AG09319 (cell line): ENCODE measurements around the gene KSR1.
"Not testable (repeated sequence)": the region's sequence is repeated elsewhere in the genome, so short reads cannot be mapped to it uniquely, and the experiment has no call there.

Source experiments
- DNase-seq: peaks from one replicate; pipeline ENCODE4 v3.0.0-alpha.2; 2010; ENCODE audit warnings: low read depth; ENCODE audit errors: extremely low read depth
- CTCF ChIP-seq: IDR thresholded peaks from 2 replicates; pipeline ENCODE4 v1.5.1; 2011; ENCODE audit warnings: low read depth, mild to moderate bottlenecking, inconsistent platforms, low read length, moderate library complexity

Gene KSR1

GRCh38 chr17:27414694-27415093, 41.6 kb upstream of the KSR1 start:
- TF ChIP-seq CTCF, result no peak
- DNase-seq, result no peak

- TF ChIP-seq CTCF, result no peak
- no peak for DNase-seq
Observed at GRCh38 chr17:27415120-27415795, 41.0 kb upstream of the KSR1 start.

GRCh38 chr17:27417596-27418365, 38.5 kb upstream of the KSR1 start:
- no peak for TF ChIP-seq CTCF
- no peak for DNase-seq

DNA sequence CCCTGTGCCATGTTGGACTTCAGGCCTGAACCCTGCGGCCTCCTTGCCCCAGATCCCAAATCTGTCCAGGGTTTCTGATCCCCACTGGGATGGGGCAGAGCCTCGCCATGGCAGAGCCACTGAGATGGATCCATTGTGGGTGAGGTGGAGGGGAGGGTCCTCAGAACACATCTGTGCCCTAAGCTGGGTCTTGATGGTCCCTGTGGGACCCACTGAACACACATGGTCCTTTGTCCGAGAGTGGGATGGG, 38.0 kb upstream of the KSR1 start:
- TF ChIP-seq CTCF, result no peak
- no peak for DNase-seq

- no peak for DNase-seq
- no peak for TF ChIP-seq CTCF
Observed at GRCh38 chr17:27419156-27419555, 37.1 kb upstream of the KSR1 start.

GRCh38 chr17:27420211-27420950, 35.9 kb upstream of the KSR1 start:
- TF ChIP-seq CTCF, result no peak
- DNase-seq, result no peak

- TF ChIP-seq CTCF, result no peak
- no peak for DNase-seq
Observed at GRCh38 chr17:27421111-27421510, 35.1 kb upstream of the KSR1 start.

DNA sequence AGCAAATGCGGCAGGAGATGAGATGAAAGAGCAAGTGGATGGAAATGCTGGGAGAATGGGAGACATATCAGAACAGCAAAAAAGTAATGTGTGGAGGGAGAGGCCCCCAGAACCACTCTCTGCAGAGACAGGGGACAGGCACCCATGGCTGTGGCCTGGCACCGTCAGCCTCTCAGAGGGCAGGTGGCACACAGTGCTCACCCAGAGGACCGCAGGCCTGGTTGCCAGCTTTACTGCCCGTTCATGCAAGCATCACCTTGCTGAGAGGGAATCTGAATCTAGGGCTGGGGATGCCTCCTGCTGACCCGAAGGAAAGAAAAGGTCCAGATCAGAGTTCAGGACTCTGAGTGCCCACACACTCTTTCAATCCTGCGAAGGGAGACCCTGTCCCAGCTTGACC, 34.6 kb upstream of the KSR1 start:
- DNase-seq, result not testable (repeated sequence)
